Right lobe of liver (tissue), 6 donors: Measurements from ENCODE around the gene UBE4B. TPM values are rescaled to one million over a fixed set of nuclear protein-coding genes. Genes with fewer than 3 reads are reported as not detected.
"Not testable (repeated sequence)": the region's sequence is repeated elsewhere in the genome, so short reads cannot be mapped to it uniquely, and the experiment has no call there.

ENCODE experiments used
- ATAC-seq, 4 donors: fragments of 200-7000 bp; cut with Tn5 transposase; one replicate each; pipeline ENCODE4 v1.9.1; 2020; ENCODE audit warnings: mild to moderate bottlenecking in 4 of 4, moderate library complexity in 4 of 4
- DNase-seq, 3 donors: peaks; one replicate each; pipeline ENCODE4 v3.0.0-alpha.2; 2020
- H3K27ac ChIP-seq, 3 donors: fragments of 200-600 bp; one replicate each; pipeline ENCODE4 v1.8.0; 2022
- H3K27me3 ChIP-seq, 2 donors: fragments of 200-600 bp; one replicate each; pipeline ENCODE4 v1.8.0; 2022
- H3K36me3 ChIP-seq, 4 donors: fragments of 200-600 bp; sonication (generic) in 1 of 4; one replicate each; pipeline versions ENCODE4 v1.5.1 to v1.8.0; 2017 to 2022; ENCODE audit warnings: control low read depth in 1 of 4
- H3K4me1 ChIP-seq, 4 donors: fragments of 200-600 bp; sonication (generic) in 1 of 4; one replicate each; pipeline versions ENCODE4 v1.5.1 to v1.8.0; 2017 to 2022; ENCODE audit warnings: control low read depth in 1 of 4
- H3K4me3 ChIP-seq, 3 donors: fragments of 200-600 bp; one replicate each; pipeline ENCODE4 v1.8.0; 2022
- H3K9me3 ChIP-seq, 4 donors: fragments of 200-600 bp; sonication (generic) in 1 of 4; one replicate each; pipeline versions ENCODE4 v1.5.1 to v1.8.0; 2017 to 2022; ENCODE audit warnings: control low read depth in 1 of 4
- POLR2A ChIP-seq: fragments of 450-650 bp; IDR thresholded peaks from one replicate; pipeline ENCODE4 v1.6.1; 2017; ENCODE audit warnings: antibody characterized with exemption, mild to moderate bottlenecking
- WGBS: methylation state at CpG from one replicate; pipeline ENCODE4 v1.1.6; 2018; ENCODE audit warnings: low coverage, low lambda C conversion rate; ENCODE audit not compliant: insufficient coverage; ENCODE audit errors: missing lambda C conversion rate; 5-methylcytosine and 5-hydroxymethylcytosine counted together
- intact Hi-C, 2 donors: fragments of 100-400 bp; cut with DNase I; formaldehyde crosslinking; loops; one replicate each; pipeline versions ENCODE4 v1.11.2 to v1.14.1; 2022
- total RNA-seq, 6 experiments: library from RNA; depleted of rRNA in 2 of 6; stranded (reverse); fragments of >200 nt in 2 of 6; fragmentation: NEBNext Ultra II Directional in 3 of 6; extraction: Animal tissue kit (Norgen Biotek cat#: 25700) in 3 of 6; gene quantifications; one replicate each; pipeline versions ENCODE4 v1.1.0 to v1.2.4, GENCODE V29; 2016 to 2023
- TF ChIP-seq, protein P1 (sequence below), 4 donors: fragments of 200-600 bp in 3 of 4; fragments of 450-650 bp in 1 of 4; IDR thresholded peaks; one replicate each; pipeline versions ENCODE4 v1.5.1 to v1.8.0; 2016 to 2022; ENCODE audit warnings: antibody characterized with exemption in 4 of 4, mild to moderate bottlenecking in 2 of 4
- donor health status: DM: no; HTN: yes; CAD: no.
- donor health status: DM: no; HTN: no; CAD: no.
- donor health status: DM: no; HTN: no; CAD: no.
- donor health status: DM: no; HTN: yes; CAD: no.
- donor health status: DM: no; HTN: yes; CAD: no.

Gene UBE4B
- total RNA-seq, 6 experiments from 2014 or later, result 11.4 to 27.9 (median 22.6) TPM

GRCh38 chr1:10007169-10007568 is 25.6 kb upstream of the UBE4B start:
- 54% methylated on average over 4 of the region's 4 CpGs for WGBS
- ATAC-seq (no peak), DNase-seq (no peak)
- H3K27ac ChIP-seq, result no peak overlapping the region
- intact Hi-C loops, result no loop called here
- no peak overlapping the region for H3K4me3 ChIP-seq
- H3K4me1 ChIP-seq, result no peaks in the 10 kb centered on the region
- no peaks in the 10 kb centered on the region for H3K27me3 ChIP-seq
- H3K9me3 ChIP-seq, result no peaks in the 10 kb centered on the region
- TF ChIP-seq, protein P1, sequence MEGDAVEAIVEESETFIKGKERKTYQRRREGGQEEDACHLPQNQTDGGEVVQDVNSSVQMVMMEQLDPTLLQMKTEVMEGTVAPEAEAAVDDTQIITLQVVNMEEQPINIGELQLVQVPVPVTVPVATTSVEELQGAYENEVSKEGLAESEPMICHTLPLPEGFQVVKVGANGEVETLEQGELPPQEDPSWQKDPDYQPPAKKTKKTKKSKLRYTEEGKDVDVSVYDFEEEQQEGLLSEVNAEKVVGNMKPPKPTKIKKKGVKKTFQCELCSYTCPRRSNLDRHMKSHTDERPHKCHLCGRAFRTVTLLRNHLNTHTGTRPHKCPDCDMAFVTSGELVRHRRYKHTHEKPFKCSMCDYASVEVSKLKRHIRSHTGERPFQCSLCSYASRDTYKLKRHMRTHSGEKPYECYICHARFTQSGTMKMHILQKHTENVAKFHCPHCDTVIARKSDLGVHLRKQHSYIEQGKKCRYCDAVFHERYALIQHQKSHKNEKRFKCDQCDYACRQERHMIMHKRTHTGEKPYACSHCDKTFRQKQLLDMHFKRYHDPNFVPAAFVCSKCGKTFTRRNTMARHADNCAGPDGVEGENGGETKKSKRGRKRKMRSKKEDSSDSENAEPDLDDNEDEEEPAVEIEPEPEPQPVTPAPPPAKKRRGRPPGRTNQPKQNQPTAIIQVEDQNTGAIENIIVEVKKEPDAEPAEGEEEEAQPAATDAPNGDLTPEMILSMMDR (IDR thresholded peaks at IDR 0.05), result no peak
- TF ChIP-seq POLR2A, result no peak
- no peaks in the 10 kb centered on the region for H3K36me3 ChIP-seq

GRCh38 chr1:10014016-10014415 is 18.7 kb upstream of the UBE4B start:
- WGBS, result 88% methylated on average over 5 of the region's 5 CpGs
- no peaks in the 10 kb centered on the region for H3K4me1 ChIP-seq
- intact Hi-C loops, result no loop called here
- ATAC-seq (no peak), DNase-seq (no peak)
- H3K4me3 ChIP-seq, result no peak overlapping the region
- H3K27me3 ChIP-seq, result no peaks in the 10 kb centered on the region
- TF ChIP-seq POLR2A, result no peak
- TF ChIP-seq, protein P1 (IDR thresholded peaks at IDR 0.05), result no peak
- H3K27ac ChIP-seq, result no peak overlapping the region
- no peaks in the 10 kb centered on the region for H3K9me3 ChIP-seq
- no peaks in the 10 kb centered on the region for H3K36me3 ChIP-seq

- Histone ChIP-seq H3K27ac (no peak overlapping the region), H3K27me3 (no peaks in the 10 kb centered on the region), H3K4me3 (no peak overlapping the region), H3K36me3 (no peaks in the 10 kb centered on the region), H3K4me1 (no peaks in the 10 kb centered on the region), H3K9me3 (no peaks in the 10 kb centered on the region)
- intact Hi-C loops, result no loop called here
- TF ChIP-seq, protein P1 (IDR thresholded peaks at IDR 0.05), result no peak
- ATAC-seq (no peak), DNase-seq (no peak)
Observed at GRCh38 chr1:10019561-10019960, 13.2 kb upstream of the UBE4B start.

DNA sequence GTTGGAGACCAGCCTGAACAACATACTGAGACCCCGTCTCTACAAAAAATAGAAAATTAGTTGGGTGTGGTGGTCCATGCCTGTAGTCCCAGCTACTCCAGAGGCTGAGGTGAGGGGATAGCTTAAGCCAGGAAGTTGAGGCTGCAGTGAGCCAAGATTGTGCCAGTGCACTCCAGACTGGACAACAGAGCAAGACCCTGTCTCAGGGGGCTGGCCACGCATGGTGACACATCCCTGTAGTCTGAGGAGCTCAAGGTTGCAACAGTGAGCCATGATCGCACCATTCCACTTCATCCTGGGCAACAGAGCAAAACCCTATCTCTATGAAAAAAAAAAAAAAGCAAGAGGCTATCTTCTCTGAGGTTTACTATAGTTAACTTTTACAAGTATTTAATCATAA is 12.7 kb upstream of the UBE4B start:
- Histone ChIP-seq H3K27ac (no peak overlapping the region), H3K9me3 (no peaks in the 10 kb centered on the region), H3K4me1 (no peaks in the 10 kb centered on the region), H3K36me3 (no peaks in the 10 kb centered on the region), H3K4me3 (no peak overlapping the region), H3K27me3 (no peaks in the 10 kb centered on the region)
- intact Hi-C loops, result no loop called here
- 50% methylated on average over 3 of the region's 3 CpGs for WGBS
- ATAC-seq (no peak), DNase-seq (no peak)
- no peak for TF ChIP-seq POLR2A
- TF ChIP-seq, protein P1 (IDR thresholded peaks at IDR 0.05), result no peak

DNA sequence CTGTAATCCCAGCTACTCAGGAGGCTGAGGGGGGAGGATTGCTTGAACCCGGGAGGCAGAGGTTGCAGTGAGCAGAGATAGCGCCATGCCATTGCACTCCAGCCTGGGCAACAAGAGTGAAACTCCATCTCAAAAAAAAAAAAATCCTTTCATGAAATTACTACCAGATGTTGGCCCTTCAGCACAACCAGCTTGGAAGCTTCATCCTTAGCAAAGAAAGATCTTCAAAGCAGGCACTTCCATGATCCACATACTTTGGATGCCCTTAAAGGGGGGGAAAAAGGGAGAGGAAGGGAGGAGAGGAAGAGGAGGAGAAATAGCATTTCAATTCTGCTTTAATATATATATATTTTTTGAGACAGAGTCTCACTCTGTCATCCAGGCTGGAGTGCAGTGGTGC is 12.1 kb upstream of the UBE4B start:
- H3K27ac ChIP-seq, H3K4me1 ChIP-seq, intact Hi-C loops, H3K27me3 ChIP-seq, H3K36me3 ChIP-seq, ATAC-seq, DNase-seq, H3K9me3 ChIP-seq, H3K4me3 ChIP-seq: not testable (repeated sequence)
- WGBS, result 71% methylated on average over 2 of the region's 2 CpGs

DNA sequence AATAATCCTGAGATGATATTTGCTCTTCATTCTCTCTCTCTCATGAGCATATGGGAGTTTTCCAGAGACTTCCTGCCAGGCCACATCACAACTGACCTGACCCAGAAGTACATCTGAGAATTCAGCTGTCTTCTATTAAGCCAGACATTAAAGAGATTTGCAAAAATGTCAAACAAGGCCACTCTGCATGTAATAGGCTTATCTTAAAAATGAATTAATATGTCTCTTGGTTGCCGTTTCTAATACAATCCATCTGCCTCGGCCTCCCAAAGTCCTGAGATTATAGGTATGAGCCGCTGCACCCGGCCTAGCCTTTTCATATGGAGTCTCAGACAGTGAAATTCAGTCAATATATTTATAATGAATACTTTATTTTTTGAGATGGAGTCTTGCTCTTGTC is 10.8 kb upstream of the UBE4B start:
- H3K4me3 ChIP-seq, H3K27me3 ChIP-seq, H3K36me3 ChIP-seq, ATAC-seq, H3K27ac ChIP-seq, DNase-seq, H3K9me3 ChIP-seq, intact Hi-C loops, H3K4me1 ChIP-seq: not testable (repeated sequence)
- 89% methylated on average over 4 of the region's 4 CpGs for WGBS
